Stimulated activated CD8-positive, alpha-beta memory T cell treated with anti-CD3 and anti-CD28 coated beads, Interleukin-2, amount 100 ng/mL, for 48 hours (primary cell): ENCODE results near the gene PRDM16.

Source experiments
- DNase-seq, 2 donors: peaks; one replicate each; pipeline ENCODE4 v3.0.0-alpha.2; 2020; ENCODE audit warnings: low read depth in 2 of 2

Gene PRDM16

GRCh38 chr1:3410142-3410925, 341.3 kb downstream of the PRDM16 start:
- DNase-seq = no peak

DNA sequence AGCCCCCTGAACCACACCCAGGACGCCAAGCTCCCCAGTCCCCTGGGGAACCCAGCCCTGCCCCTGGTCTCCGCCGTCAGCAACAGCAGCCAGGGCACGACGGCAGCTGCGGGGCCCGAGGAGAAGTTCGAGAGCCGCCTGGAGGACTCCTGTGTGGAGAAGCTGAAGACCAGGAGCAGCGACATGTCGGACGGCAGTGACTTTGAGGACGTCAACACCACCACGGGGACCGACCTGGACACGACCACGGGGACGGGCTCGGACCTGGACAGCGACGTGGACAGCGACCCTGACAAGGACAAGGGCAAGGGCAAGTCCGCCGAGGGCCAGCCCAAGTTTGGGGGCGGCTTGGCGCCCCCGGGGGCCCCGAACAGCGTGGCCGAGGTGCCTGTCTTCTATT, 342.8 kb downstream of the PRDM16 start:
- DNase-seq = no peak

DNA sequence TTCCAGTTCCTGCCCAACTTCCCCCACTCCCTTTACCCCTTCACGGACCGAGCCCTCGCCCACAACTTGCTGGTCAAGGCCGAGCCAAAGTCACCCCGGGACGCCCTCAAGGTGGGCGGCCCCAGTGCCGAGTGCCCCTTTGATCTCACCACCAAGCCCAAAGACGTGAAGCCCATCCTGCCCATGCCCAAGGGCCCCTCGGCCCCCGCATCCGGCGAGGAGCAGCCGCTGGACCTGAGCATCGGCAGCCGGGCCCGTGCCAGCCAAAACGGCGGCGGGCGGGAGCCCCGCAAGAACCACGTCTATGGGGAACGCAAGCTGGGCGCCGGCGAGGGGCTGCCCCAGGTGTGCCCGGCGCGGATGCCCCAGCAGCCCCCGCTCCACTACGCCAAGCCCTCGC, 343.4 kb downstream of the PRDM16 start:
- no peak for DNase-seq

GRCh38 chr1:3413975-3414710, 345.1 kb downstream of the PRDM16 start:
- DNase-seq = no peak

GRCh38 chr1:3415260-3416090, 346.5 kb downstream of the PRDM16 start:
- DNase-seq = no peak

GRCh38 chr1:3417082-3417739, 348.2 kb downstream of the PRDM16 start:
- no peak for DNase-seq

- no peak for DNase-seq
These were observed 348.9 kb downstream of the PRDM16 start for GRCh38 chr1:3417934-3418333.

DNA sequence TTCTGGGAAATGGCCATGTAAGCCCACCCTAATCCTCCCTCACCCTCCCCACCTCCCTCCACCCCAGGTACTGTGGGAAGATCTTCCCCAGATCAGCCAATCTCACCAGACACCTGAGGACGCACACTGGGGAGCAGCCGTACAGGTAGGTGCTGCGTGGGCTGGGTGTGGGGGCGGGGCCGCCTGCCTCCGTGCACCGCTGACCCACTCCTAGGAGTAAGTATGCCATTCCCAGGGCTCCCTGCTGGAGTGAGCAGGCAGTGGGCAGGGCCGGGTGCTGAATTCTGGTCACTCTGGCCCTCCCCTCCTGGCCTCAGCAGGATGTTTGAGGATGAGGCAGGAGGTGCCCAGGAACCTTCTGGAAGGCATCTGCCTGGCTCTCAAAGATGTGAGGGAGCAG, 349.6 kb downstream of the PRDM16 start:
- DNase-seq = no peak

DNA sequence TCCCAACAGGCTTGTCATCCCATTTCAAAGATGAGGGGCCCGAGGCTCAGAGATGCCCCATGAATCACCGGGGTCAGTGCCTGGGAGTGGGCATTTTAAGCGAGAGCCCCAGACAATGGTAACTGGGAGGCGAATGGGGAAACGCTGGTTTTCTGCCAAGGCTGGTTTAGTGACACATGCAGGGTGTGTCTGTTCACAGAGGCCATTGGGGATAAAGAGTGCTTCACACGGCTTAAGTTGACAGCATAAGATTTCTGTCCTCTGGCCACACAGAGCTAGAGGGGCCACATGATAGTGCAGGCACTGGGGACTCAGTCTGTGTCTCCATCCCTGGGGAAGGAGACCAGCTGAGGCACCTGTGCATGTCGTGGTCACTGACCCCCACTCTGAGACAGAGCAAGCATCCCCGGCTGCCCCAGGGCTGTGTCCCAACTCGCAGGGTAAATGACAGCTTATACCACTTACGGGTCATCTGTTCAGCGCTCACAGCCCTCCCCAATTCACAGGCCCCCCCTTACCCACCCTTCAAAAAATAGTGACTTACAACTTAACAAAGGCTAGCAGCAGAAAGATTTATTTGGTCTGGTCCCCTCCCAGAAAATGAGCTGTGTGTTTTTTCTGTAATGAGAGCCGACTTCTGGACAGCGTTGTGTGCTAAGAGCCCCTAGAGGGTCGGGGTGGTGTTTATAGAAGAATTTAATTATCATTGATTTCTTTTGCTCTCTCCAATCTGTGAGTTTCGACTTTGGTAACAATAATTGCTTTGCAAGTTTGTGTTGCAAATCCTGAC, 350.6 kb downstream of the PRDM16 start:
- no peak for DNase-seq

GRCh38 chr1:3420218-3420951, 351.4 kb downstream of the PRDM16 start:
- DNase-seq = no peak

DNA sequence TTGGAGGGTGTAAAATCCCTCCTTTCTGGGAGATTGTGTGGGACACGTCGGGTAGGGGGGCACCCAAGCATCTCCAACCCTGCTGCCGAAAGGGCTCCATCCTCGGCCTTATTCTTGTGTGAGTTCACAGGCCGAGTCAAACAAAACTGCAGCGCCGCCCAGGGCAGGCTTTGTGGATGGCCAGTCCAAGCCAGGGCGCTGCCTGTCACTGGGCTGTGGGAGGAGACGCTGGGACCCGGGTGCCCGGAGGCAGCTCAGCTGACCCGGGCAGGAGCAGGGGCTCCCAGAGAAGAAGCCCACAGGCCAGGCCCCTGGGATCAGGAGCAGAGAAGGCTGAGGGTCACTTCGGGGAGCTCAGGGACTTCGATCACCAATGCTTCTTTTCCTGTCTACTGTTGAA, 353.6 kb downstream of the PRDM16 start:
- DNase-seq = no peak

DNA sequence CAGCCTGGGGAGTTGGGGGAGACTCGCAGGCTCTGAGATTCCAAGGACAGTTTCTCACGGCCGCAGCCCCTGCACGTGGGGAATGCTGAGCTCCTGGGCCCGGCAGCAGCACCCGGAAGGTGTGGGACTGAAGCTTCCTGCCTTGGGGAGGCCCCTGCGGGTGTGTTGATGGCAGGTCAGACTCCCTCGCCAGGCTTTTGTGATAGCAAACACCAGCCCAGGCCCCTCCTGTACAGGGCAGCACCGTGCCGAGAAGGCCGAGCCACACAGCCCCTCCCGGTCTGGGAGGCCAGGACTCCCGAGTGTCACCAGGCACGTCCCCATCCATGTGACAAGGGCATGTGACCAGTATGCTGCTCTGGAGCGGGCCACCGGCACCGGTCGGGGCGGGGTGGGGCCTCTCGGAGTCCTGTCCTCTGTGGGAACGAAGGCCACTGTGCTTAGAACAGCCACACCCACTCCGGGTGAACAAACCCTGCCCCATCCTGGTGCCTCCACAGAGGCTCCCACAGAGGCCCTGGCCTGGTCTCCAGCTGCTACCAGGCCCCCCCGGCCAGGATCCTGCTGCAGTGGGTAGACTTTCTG, 354.3 kb downstream of the PRDM16 start:
- DNase-seq = no peak

- no peak for DNase-seq
These were observed 355.1 kb downstream of the PRDM16 start for GRCh38 chr1:3423896-3424611.

GRCh38 chr1:3425486-3426215, 356.6 kb downstream of the PRDM16 start:
- DNase-seq = no peak

GRCh38 chr1:3426956-3427535, 358.0 kb downstream of the PRDM16 start:
- DNase-seq = no peak

GRCh38 chr1:3427711-3428704, 359.0 kb downstream of the PRDM16 start:
- DNase-seq = no peak

- no peak for DNase-seq
These were observed 359.9 kb downstream of the PRDM16 start for GRCh38 chr1:3428899-3429298.
